Measurements from ENCODE around the gene CLEC18C.
"Not testable (repeated sequence)": the region's sequence is repeated elsewhere in the genome, so short reads cannot be mapped to it uniquely, and the experiment has no call there.

GRCh38 chr16:70188608-70188915 is 15.0 kb downstream of the CLEC18C start:
- not testable (repeated sequence) for TF ChIP-seq ESRRA (CRISPR knock-in tag; IDR thresholded peaks at IDR 0.05; ENCODE audit: borderline replicate concordance); AR (CRISPR knock-in tag; IDR thresholded peaks at IDR 0.05); ZNF138 (CRISPR knock-in tag; conservative IDR thresholded peaks at IDR 0.05); PRRX2 (CRISPR knock-in tag; IDR thresholded peaks at IDR 0.05)
- TF ChIP-seq, protein P1, sequence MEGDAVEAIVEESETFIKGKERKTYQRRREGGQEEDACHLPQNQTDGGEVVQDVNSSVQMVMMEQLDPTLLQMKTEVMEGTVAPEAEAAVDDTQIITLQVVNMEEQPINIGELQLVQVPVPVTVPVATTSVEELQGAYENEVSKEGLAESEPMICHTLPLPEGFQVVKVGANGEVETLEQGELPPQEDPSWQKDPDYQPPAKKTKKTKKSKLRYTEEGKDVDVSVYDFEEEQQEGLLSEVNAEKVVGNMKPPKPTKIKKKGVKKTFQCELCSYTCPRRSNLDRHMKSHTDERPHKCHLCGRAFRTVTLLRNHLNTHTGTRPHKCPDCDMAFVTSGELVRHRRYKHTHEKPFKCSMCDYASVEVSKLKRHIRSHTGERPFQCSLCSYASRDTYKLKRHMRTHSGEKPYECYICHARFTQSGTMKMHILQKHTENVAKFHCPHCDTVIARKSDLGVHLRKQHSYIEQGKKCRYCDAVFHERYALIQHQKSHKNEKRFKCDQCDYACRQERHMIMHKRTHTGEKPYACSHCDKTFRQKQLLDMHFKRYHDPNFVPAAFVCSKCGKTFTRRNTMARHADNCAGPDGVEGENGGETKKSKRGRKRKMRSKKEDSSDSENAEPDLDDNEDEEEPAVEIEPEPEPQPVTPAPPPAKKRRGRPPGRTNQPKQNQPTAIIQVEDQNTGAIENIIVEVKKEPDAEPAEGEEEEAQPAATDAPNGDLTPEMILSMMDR (IDR thresholded peaks at IDR 0.05): not testable (repeated sequence)
